HEK293 (cell line): ENCODE results near the gene TAMALIN.

ENCODE experiments used
- CTCF ChIA-PET: fragments of 350-600 bp; formaldehyde crosslinking; extraction: SDS; loops from one replicate; lab custom pipeline; 2021; ENCODE audit warnings: antibody characterized with exemption; lab: Yijun Ruan, JAX
- POLR2A ChIA-PET: fragments of 300-600 bp; formaldehyde crosslinking; extraction: SDS; loops from one replicate; lab custom pipeline; 2020; ENCODE audit warnings: antibody characterized with exemption, inconsistent platforms; lab: Yijun Ruan, JAX
- H3K27ac ChIP-seq: fragments of 200-500 bp; sonication (Bioruptor generic); 2 replicates; pipeline ENCODE4 v1.5.1; 2014; ENCODE audit warnings: low read depth, low read length, control low read depth, inconsistent platforms; ENCODE audit errors: extremely low read depth
- H3K36me3 ChIP-seq, 2 experiments: fragments of 200-500 bp in 1 of 2; sonication (Bioruptor generic) in 1 of 2; 1 replicate in 1 of 2; 2 replicates in 1 of 2; pipeline ENCODE4 v1.5.1; 2014 to 2017; ENCODE audit warnings: inconsistent platforms in 2 of 2, low read length in 2 of 2; ENCODE audit not compliant: control insufficient read depth in 2 of 2, insufficient read depth in 1 of 2
- H3K4me1 ChIP-seq: fragments of 200-500 bp; sonication (Bioruptor generic); 2 replicates; pipeline ENCODE4 v1.5.1; 2014; ENCODE audit warnings: mild to moderate bottlenecking, low read length, inconsistent platforms; ENCODE audit not compliant: control insufficient read depth, insufficient read depth
- H3K4me3 ChIP-seq: 2 replicates; pipeline ENCODE4 v1.5.1; 2011; ENCODE audit warnings: low read depth, mild to moderate bottlenecking, control low read depth, low read length, moderate library complexity
- H3K9me3 ChIP-seq: fragments of 200-500 bp; sonication (Bioruptor generic); 2 replicates; pipeline ENCODE4 v1.5.1; 2014; ENCODE audit warnings: low read depth, low read length, inconsistent platforms; ENCODE audit not compliant: control insufficient read depth, insufficient read depth
- BCL11A ChIP-seq: fragments of 450-650 bp; formaldehyde crosslinking; IDR thresholded peaks from 2 replicates; pipeline ENCODE4 v1.5.1; 2016; ENCODE audit warnings: low read depth, missing biosample characterization, missing genetic modification characterization
- EGR2 ChIP-seq: fragments of 450-650 bp; formaldehyde crosslinking; IDR thresholded peaks from 2 replicates; pipeline ENCODE4 v1.5.1; 2016; ENCODE audit warnings: low read depth, missing biosample characterization, missing genetic modification characterization
- GLI2 ChIP-seq: fragments of 450-650 bp; formaldehyde crosslinking; IDR thresholded peaks from 2 replicates; pipeline ENCODE4; 2017; ENCODE audit warnings: missing biosample characterization, missing genetic modification characterization, low read depth, borderline replicate concordance
- GLI4 ChIP-seq: fragments of 450-650 bp; formaldehyde crosslinking; IDR thresholded peaks from 2 replicates; pipeline ENCODE4 v1.5.1; 2016; ENCODE audit warnings: missing biosample characterization, missing genetic modification characterization
- HOXA7 ChIP-seq: sonication (generic); formaldehyde crosslinking; IDR thresholded peaks from 2 replicates; pipeline ENCODE4 v1.8.1; 2022; ENCODE audit warnings: missing genetic modification reagents, borderline replicate concordance
- HOXC10 ChIP-seq: sonication (generic); formaldehyde crosslinking; IDR thresholded peaks from 2 replicates; pipeline ENCODE4 v1.8.1; 2023; ENCODE audit warnings: mild to moderate bottlenecking, missing genetic modification reagents
- KLF7 ChIP-seq: fragments of 450-650 bp; formaldehyde crosslinking; IDR thresholded peaks from 2 replicates; pipeline ENCODE4 v1.5.1; 2016; ENCODE audit warnings: missing biosample characterization, missing genetic modification characterization, borderline replicate concordance
- MYNN ChIP-seq: fragments of 450-650 bp; formaldehyde crosslinking; IDR thresholded peaks from 2 replicates; pipeline ENCODE4 v1.5.1; 2016; ENCODE audit warnings: missing biosample characterization, missing genetic modification characterization, borderline replicate concordance
- MZF1 ChIP-seq: fragments of 450-650 bp; formaldehyde crosslinking; IDR thresholded peaks from 2 replicates; pipeline ENCODE4 v1.5.1; 2017; ENCODE audit warnings: missing biosample characterization, missing genetic modification characterization, borderline replicate concordance
- SETDB1 ChIP-seq: IDR thresholded peaks from one replicate; pipeline ENCODE4 v1.6.1; 2017; ENCODE audit warnings: mild to moderate bottlenecking, low read length, moderate library complexity, mixed read lengths; ENCODE audit not compliant: insufficient read length
- ZBTB8A ChIP-seq: fragments of 450-650 bp; formaldehyde crosslinking; IDR thresholded peaks from 2 replicates; pipeline ENCODE4 v1.5.1; 2016; ENCODE audit warnings: missing biosample characterization, missing genetic modification characterization
- ZFP3 ChIP-seq: fragments of 450-650 bp; formaldehyde crosslinking; IDR thresholded peaks from 2 replicates; pipeline ENCODE4 v1.5.1; 2016; ENCODE audit warnings: low read depth, missing biosample characterization, missing genetic modification characterization
- ZNF114 ChIP-seq: fragments of 450-650 bp; formaldehyde crosslinking; IDR thresholded peaks from 2 replicates; pipeline ENCODE4 v1.5.0; 2017; ENCODE audit warnings: missing biosample characterization, missing genetic modification characterization
- ZNF132 ChIP-seq: fragments of 450-650 bp; formaldehyde crosslinking; IDR thresholded peaks from 2 replicates; pipeline ENCODE4 v1.5.1; 2017; ENCODE audit warnings: missing biosample characterization, missing genetic modification characterization, borderline replicate concordance
- ZNF146 ChIP-seq: fragments of 450-650 bp; formaldehyde crosslinking; IDR thresholded peaks from 2 replicates; pipeline ENCODE4 v1.5.1; 2016; ENCODE audit warnings: missing biosample characterization, missing genetic modification characterization
- ZNF155 ChIP-seq: fragments of 450-650 bp; formaldehyde crosslinking; IDR thresholded peaks from 2 replicates; pipeline ENCODE4 v1.5.1; 2016; ENCODE audit warnings: missing biosample characterization, missing genetic modification characterization
- ZNF174 ChIP-seq: fragments of 450-650 bp; formaldehyde crosslinking; IDR thresholded peaks from 2 replicates; pipeline ENCODE4 v1.5.0; 2017; ENCODE audit warnings: missing biosample characterization, mild to moderate bottlenecking, missing genetic modification characterization
- ZNF19 ChIP-seq: fragments of 450-650 bp; formaldehyde crosslinking; IDR thresholded peaks from 2 replicates; pipeline ENCODE4; 2016; ENCODE audit warnings: missing biosample characterization, missing genetic modification characterization, low read depth
- ZNF211 ChIP-seq: fragments of 450-650 bp; formaldehyde crosslinking; IDR thresholded peaks from 2 replicates; pipeline ENCODE4 v1.5.1; 2016; ENCODE audit warnings: low read depth, missing biosample characterization, missing genetic modification characterization
- ZNF416 ChIP-seq: fragments of 450-650 bp; formaldehyde crosslinking; IDR thresholded peaks from 2 replicates; pipeline ENCODE4 v1.5.1; 2016; ENCODE audit warnings: missing biosample characterization, missing genetic modification characterization
- ZNF426 ChIP-seq: fragments of 450-650 bp; formaldehyde crosslinking; IDR thresholded peaks from 2 replicates; pipeline ENCODE4 v1.5.1; 2017; ENCODE audit warnings: missing biosample characterization, missing genetic modification characterization, mild to moderate bottlenecking, inconsistent platforms, moderate library complexity
- ZNF473 ChIP-seq: fragments of 450-650 bp; formaldehyde crosslinking; IDR thresholded peaks from 2 replicates; pipeline ENCODE4 v1.5.1; 2017; ENCODE audit warnings: missing biosample characterization, missing genetic modification characterization
- ZNF510 ChIP-seq: fragments of 450-650 bp; formaldehyde crosslinking; IDR thresholded peaks from 2 replicates; pipeline ENCODE4 v1.5.1; 2018; ENCODE audit warnings: mild to moderate bottlenecking, missing genetic modification characterization, missing biosample characterization; ENCODE audit not compliant: insufficient replicate concordance
- ZNF530 ChIP-seq: fragments of 450-650 bp; formaldehyde crosslinking; IDR thresholded peaks from 2 replicates; pipeline ENCODE4 v1.5.1; 2016; ENCODE audit warnings: low read depth, missing biosample characterization, missing genetic modification characterization
- ZNF747 ChIP-seq: fragments of 450-650 bp; formaldehyde crosslinking; IDR thresholded peaks from 2 replicates; pipeline ENCODE4 v1.5.1; 2016; ENCODE audit warnings: missing biosample characterization, missing genetic modification characterization
- TF ChIP-seq, protein P1 (sequence below): fragments of 450-650 bp; IDR thresholded peaks from 2 replicates; pipeline ENCODE4 v1.5.1; 2018; ENCODE audit warnings: missing biosample characterization, missing genetic modification characterization
- TF ChIP-seq, protein P2 (sequence below): fragments of 450-650 bp; formaldehyde crosslinking; IDR thresholded peaks from 2 replicates; pipeline ENCODE4 v1.5.1; 2016; ENCODE audit warnings: missing biosample characterization, missing genetic modification characterization
- TF ChIP-seq, protein P3 (sequence below): fragments of 450-650 bp; formaldehyde crosslinking; IDR thresholded peaks from 2 replicates; pipeline ENCODE4 v1.5.1; 2016; ENCODE audit warnings: missing biosample characterization, missing genetic modification characterization
- TF ChIP-seq, protein P4 (sequence below): fragments of 450-650 bp; formaldehyde crosslinking; IDR thresholded peaks from 2 replicates; pipeline ENCODE4 v1.5.1; 2016; ENCODE audit warnings: missing biosample characterization, missing genetic modification characterization, borderline replicate concordance
- TF ChIP-seq, protein P5 (sequence below): fragments of 450-650 bp; formaldehyde crosslinking; IDR thresholded peaks from 2 replicates; pipeline ENCODE4 v1.5.1; 2017; ENCODE audit warnings: missing biosample characterization, missing genetic modification characterization

Gene TAMALIN

DNA sequence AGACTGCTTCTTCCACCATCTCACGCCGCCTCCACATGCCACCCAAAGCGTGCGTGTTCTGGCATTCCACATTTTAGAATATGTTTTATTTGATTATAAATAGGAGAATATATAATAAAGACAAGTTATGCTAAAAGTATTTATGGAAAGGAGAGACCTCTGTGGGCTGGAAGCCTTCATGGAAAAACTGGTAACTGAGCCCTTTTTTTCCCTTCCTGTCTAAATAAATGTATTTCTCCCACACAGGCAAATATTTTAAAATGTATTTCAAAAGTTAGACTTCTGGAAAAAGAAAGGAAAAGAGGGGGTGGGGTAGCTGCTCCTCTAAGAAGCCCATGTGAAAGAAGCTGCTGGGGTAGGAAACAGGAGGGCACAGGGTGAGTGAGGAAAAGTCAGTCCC, 28.4 kb downstream of the TAMALIN start:
- Histone ChIP-seq H3K27ac (no peak overlapping the region), H3K9me3 (no peaks in the 10 kb centered on the region), H3K36me3 (no peaks in the 10 kb centered on the region), H3K4me1 (peaks cover 8% of the 10 kb centered on the region), H3K4me3 (no peak overlapping the region)
- POLR2A ChIA-PET = no interaction called here
- CTCF ChIA-PET = interaction anchor here (1.5 to 1.8 kb wide), 2 partner anchors 10 to 87 kb away, joined by 3 to 20 read pairs; no protein-coding TSS in a partner anchor
- TF ChIP-seq EGR2 (tag by site-specific recombination) = no peak
- TF ChIP-seq, protein P1, sequence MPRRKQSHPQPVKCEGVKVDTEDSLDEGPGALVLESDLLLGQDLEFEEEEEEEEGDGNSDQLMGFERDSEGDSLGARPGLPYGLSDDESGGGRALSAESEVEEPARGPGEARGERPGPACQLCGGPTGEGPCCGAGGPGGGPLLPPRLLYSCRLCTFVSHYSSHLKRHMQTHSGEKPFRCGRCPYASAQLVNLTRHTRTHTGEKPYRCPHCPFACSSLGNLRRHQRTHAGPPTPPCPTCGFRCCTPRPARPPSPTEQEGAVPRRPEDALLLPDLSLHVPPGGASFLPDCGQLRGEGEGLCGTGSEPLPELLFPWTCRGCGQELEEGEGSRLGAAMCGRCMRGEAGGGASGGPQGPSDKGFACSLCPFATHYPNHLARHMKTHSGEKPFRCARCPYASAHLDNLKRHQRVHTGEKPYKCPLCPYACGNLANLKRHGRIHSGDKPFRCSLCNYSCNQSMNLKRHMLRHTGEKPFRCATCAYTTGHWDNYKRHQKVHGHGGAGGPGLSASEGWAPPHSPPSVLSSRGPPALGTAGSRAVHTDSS (tag by site-specific recombination) = no peak
- no peak for TF ChIP-seq ZNF155 (tag by site-specific recombination)
- no peak for TF ChIP-seq ZNF747
- TF ChIP-seq ZNF510 (tag by site-specific recombination) = no peak
- no peak for TF ChIP-seq ZNF174
- TF ChIP-seq, protein P2, sequence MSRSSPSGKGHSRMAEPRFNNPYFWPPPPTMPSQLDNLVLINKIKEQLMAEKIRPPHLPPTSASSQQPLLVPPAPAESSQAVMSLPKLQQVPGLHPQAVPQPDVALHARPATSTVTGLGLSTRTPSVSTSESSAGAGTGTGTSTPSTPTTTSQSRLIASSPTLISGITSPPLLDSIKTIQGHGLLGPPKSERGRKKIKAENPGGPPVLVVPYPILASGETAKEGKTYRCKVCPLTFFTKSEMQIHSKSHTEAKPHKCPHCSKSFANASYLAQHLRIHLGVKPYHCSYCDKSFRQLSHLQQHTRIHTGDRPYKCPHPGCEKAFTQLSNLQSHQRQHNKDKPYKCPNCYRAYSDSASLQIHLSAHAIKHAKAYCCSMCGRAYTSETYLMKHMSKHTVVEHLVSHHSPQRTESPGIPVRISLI (tag by site-specific recombination) = no peak
- no peak for TF ChIP-seq SETDB1
- no peak for TF ChIP-seq ZNF146 (tag by site-specific recombination)
- TF ChIP-seq, protein P3, sequence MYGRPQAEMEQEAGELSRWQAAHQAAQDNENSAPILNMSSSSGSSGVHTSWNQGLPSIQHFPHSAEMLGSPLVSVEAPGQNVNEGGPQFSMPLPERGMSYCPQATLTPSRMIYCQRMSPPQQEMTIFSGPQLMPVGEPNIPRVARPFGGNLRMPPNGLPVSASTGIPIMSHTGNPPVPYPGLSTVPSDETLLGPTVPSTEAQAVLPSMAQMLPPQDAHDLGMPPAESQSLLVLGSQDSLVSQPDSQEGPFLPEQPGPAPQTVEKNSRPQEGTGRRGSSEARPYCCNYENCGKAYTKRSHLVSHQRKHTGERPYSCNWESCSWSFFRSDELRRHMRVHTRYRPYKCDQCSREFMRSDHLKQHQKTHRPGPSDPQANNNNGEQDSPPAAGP (tag by site-specific recombination) = no peak
- TF ChIP-seq ZNF416 = no peak
- TF ChIP-seq, protein P4, sequence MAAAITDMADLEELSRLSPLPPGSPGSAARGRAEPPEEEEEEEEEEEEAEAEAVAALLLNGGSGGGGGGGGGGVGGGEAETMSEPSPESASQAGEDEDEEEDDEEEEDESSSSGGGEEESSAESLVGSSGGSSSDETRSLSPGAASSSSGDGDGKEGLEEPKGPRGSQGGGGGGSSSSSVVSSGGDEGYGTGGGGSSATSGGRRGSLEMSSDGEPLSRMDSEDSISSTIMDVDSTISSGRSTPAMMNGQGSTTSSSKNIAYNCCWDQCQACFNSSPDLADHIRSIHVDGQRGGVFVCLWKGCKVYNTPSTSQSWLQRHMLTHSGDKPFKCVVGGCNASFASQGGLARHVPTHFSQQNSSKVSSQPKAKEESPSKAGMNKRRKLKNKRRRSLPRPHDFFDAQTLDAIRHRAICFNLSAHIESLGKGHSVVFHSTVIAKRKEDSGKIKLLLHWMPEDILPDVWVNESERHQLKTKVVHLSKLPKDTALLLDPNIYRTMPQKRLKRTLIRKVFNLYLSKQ = no peak
- TF ChIP-seq ZNF132 = no peak
- TF ChIP-seq, protein P5, sequence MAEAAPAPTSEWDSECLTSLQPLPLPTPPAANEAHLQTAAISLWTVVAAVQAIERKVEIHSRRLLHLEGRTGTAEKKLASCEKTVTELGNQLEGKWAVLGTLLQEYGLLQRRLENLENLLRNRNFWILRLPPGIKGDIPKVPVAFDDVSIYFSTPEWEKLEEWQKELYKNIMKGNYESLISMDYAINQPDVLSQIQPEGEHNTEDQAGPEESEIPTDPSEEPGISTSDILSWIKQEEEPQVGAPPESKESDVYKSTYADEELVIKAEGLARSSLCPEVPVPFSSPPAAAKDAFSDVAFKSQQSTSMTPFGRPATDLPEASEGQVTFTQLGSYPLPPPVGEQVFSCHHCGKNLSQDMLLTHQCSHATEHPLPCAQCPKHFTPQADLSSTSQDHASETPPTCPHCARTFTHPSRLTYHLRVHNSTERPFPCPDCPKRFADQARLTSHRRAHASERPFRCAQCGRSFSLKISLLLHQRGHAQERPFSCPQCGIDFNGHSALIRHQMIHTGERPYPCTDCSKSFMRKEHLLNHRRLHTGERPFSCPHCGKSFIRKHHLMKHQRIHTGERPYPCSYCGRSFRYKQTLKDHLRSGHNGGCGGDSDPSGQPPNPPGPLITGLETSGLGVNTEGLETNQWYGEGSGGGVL (tag by site-specific recombination) = no peak
- TF ChIP-seq ZNF426 (tag by site-specific recombination) = no peak
- TF ChIP-seq ZNF530 (tag by site-specific recombination) = no peak
- TF ChIP-seq GLI2 (tag by site-specific recombination) = no peak

DNA sequence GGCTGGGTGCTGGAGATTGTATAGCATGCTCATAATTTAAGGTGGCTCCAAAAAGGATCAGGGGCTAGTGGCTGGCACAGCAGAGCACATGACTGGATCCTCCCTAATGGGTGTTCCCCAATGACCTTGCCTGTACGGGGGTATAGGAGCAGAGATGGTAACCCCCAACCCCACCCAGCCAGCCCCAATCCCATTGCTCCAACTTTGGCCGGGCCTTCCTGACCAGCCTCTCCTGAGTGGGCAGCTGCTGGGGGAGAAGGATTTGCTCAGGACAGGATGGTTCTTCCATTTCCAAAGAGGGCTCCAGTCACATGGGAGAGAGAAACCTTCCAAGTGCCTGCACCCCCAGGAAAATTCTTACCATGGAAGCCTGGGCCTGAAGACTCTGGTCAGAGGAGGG, 29.2 kb downstream of the TAMALIN start:
- peaks cover 8% of the 10 kb centered on the region for H3K4me1 ChIP-seq
- no peaks in the 10 kb centered on the region for H3K36me3 ChIP-seq
- no peak overlapping the region for H3K4me3 ChIP-seq
- no peak overlapping the region for H3K27ac ChIP-seq
- ChIA-PET POLR2A (no interaction called here), CTCF (no interaction called here)
- no peaks in the 10 kb centered on the region for H3K9me3 ChIP-seq
- TF ChIP-seq ZNF473 (no peak), ZNF19 (tag by site-specific recombination) (no peak), MYNN (tag by site-specific recombination) (no peak), MZF1 (tag by site-specific recombination) (no peak), HOXC10 (CRISPR knock-in tag) (no peak), GLI4 (tag by site-specific recombination) (no peak), ZNF114 (no peak), KLF7 (tag by site-specific recombination) (no peak), BCL11A (tag by site-specific recombination) (no peak), ZBTB8A (tag by site-specific recombination) (no peak), ZFP3 (no peak), HOXA7 (CRISPR knock-in tag) (no peak), ZNF211 (tag by site-specific recombination) (no peak)
